A673 (cell line): ENCODE data around the gene TSPO.

Experiments
- CTCF ChIP-seq: fragments of 300-800, 200-600 bp; sonication (generic); conservative IDR thresholded peaks from 2 replicates; pipeline ENCODE4 v1.5.1; 2017; ENCODE audit warnings: low read depth, mild to moderate bottlenecking, antibody characterized with exemption, low read length, moderate library complexity, mixed read lengths
- EZH2 ChIP-seq: fragments of 200-600 bp; sonication (generic); IDR thresholded peaks from 2 replicates; pipeline ENCODE4 v1.6.1; 2017; ENCODE audit warnings: borderline replicate concordance, low read depth, mild to moderate bottlenecking, mixed read lengths, antibody characterized with exemption, low read length; ENCODE audit not compliant: poor library complexity, severe bottlenecking

- TF ChIP-seq CTCF, result no peak
- TF ChIP-seq EZH2, result no peak
These were observed 37.7 kb upstream of the TSPO start for GRCh38 chr22:43113526-43114251.
